ENCODE data around the gene TMEM25. TPM values are rescaled to one million over a fixed set of nuclear protein-coding genes. Genes with fewer than 3 reads are reported as not detected.

TMEM25 gene
- polyA plus RNA-seq, 1 experiment: 22.5 TPM

DNA sequence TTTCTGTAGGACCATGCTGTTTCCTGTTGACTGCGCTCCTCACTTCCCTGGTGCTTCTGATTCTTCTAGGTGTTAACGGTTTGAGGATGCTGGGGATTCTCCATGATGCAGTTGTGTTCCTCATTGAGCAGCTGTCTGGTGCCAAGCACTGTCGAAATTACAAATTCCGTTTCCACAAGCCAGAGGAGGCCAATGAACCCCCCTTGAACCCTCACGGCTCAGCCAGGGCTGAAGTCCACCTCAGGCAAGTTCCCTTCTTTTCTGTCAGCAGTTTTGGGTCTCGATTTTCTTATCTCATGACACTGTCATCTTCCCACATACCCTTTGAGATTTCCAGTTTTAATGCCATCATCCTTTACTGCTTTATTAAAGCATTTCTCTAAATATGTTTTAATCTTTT, 11.4 kb upstream of the TMEM25 start:
- Histone ChIP-seq H3K9me3 (ENCODE audit: control insufficient read depth, insufficient read depth, low read length) (no peaks in the 10 kb centered on the region), H3K27me3 (ENCODE audit: control insufficient read depth, insufficient read depth, low read length) (no peaks in the 10 kb centered on the region), H3K4me3 (ENCODE audit: low read depth, low read length) (no peak overlapping the region), H3K27ac (ENCODE audit: low read depth, low read length) (no peak overlapping the region)
- TF ChIP-seq, protein P1, sequence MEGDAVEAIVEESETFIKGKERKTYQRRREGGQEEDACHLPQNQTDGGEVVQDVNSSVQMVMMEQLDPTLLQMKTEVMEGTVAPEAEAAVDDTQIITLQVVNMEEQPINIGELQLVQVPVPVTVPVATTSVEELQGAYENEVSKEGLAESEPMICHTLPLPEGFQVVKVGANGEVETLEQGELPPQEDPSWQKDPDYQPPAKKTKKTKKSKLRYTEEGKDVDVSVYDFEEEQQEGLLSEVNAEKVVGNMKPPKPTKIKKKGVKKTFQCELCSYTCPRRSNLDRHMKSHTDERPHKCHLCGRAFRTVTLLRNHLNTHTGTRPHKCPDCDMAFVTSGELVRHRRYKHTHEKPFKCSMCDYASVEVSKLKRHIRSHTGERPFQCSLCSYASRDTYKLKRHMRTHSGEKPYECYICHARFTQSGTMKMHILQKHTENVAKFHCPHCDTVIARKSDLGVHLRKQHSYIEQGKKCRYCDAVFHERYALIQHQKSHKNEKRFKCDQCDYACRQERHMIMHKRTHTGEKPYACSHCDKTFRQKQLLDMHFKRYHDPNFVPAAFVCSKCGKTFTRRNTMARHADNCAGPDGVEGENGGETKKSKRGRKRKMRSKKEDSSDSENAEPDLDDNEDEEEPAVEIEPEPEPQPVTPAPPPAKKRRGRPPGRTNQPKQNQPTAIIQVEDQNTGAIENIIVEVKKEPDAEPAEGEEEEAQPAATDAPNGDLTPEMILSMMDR (IDR thresholded peaks at IDR 0.05; ENCODE audit: low read depth, low read length): no peak
- CTCF ChIA-PET: interaction anchor here (0.7 to 2.5 kb wide), 2 partner anchors 31 to 867 kb away, joined by 3 to 10 read pairs; no protein-coding TSS in a partner anchor
- POLR2A ChIA-PET: no interaction called here
- no peak for DNase-seq (ENCODE audit: low read depth, low spot score)

DNA sequence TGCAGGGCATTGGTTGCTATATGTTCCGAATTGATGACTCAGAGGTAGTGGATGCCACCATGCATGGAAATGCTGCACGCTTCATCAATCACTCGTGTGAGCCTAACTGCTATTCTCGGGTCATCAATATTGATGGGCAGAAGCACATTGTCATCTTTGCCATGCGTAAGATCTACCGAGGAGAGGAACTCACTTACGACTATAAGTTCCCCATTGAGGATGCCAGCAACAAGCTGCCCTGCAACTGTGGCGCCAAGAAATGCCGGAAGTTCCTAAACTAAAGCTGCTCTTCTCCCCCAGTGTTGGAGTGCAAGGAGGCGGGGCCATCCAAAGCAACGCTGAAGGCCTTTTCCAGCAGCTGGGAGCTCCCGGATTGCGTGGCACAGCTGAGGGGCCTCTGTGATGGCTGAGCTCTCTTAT, 9.1 kb upstream of the TMEM25 start:
- DNase-seq (ENCODE audit: low read depth, low spot score): no peak
- no peak overlapping the region for H3K4me3 ChIP-seq (ENCODE audit: low read depth, low read length)
- TF ChIP-seq, protein P1 (IDR thresholded peaks at IDR 0.05; ENCODE audit: low read depth, low read length): no peak
- ChIA-PET POLR2A (no interaction called here), CTCF (interaction anchor here (1.1 kb wide), 1 partner anchor 34 kb away, joined by 3 read pairs; no protein-coding TSS in a partner anchor)
- no peaks in the 10 kb centered on the region for H3K9me3 ChIP-seq (ENCODE audit: control insufficient read depth, insufficient read depth, low read length)
- no peak overlapping the region for H3K27ac ChIP-seq (ENCODE audit: low read depth, low read length)
- no peaks in the 10 kb centered on the region for H3K27me3 ChIP-seq (ENCODE audit: control insufficient read depth, insufficient read depth, low read length)

DNA sequence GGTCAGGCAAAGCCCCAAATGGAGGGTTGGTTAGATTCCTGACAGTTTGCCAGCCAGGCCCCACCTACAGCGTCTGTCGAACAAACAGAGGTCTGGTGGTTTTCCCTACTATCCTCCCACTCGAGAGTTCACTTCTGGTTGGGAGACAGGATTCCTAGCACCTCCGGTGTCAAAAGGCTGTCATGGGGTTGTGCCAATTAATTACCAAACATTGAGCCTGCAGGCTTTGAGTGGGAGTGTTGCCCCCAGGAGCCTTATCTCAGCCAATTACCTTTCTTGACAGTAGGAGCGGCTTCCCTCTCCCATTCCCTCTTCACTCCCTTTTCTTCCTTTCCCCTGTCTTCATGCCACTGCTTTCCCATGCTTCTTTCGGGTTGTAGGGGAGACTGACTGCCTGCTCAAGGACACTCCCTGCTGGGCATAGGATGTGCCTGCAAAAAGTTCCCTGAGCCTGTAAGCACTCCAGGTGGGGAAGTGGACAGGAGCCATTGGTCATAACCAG, 8.4 kb upstream of the TMEM25 start:
- H3K27me3 ChIP-seq (ENCODE audit: control insufficient read depth, insufficient read depth, low read length): no peaks in the 10 kb centered on the region
- TF ChIP-seq, protein P1 (IDR thresholded peaks at IDR 0.05; ENCODE audit: low read depth, low read length): peak; percentile 55
- H3K9me3 ChIP-seq (ENCODE audit: control insufficient read depth, insufficient read depth, low read length): no peaks in the 10 kb centered on the region
- H3K27ac ChIP-seq (ENCODE audit: low read depth, low read length): no peak overlapping the region
- ChIA-PET CTCF (interaction anchor here (0.6 to 1.1 kb wide), 2 partner anchors 35 to 125 kb away, joined by 3 read pairs; no protein-coding TSS in a partner anchor), POLR2A (no interaction called here)
- no peak for DNase-seq (ENCODE audit: low read depth, low spot score)
- H3K4me3 ChIP-seq (ENCODE audit: low read depth, low read length): no peak overlapping the region

GRCh38 chr11:118524356-118524755, 6.6 kb upstream of the TMEM25 start:
- H3K27me3 ChIP-seq (ENCODE audit: control insufficient read depth, insufficient read depth, low read length): no peaks in the 10 kb centered on the region
- CTCF ChIA-PET: interaction anchor here (0.6 to 0.7 kb wide), 2 partner anchors 23 to 48 kb away, joined by 3 to 5 read pairs; no protein-coding TSS in a partner anchor

More at GRCh38 chr11:118524356-118524755, 6.6 kb upstream of the TMEM25 start:
- Histone ChIP-seq H3K4me3 (ENCODE audit: low read depth, low read length) (no peak overlapping the region), H3K9me3 (ENCODE audit: control insufficient read depth, insufficient read depth, low read length) (no peaks in the 10 kb centered on the region), H3K27ac (ENCODE audit: low read depth, low read length) (peak overlapping the region; percentile 21)
- TF ChIP-seq, protein P1 (IDR thresholded peaks at IDR 0.05; ENCODE audit: low read depth, low read length): no peak
- DNase-seq (ENCODE audit: low read depth, low spot score): no peak
- POLR2A ChIA-PET: no interaction called here

All from AG04450 (cell line).